CD1c-positive myeloid dendritic cell (primary cell): Measurements from ENCODE around the gene EEF1B2.
"Not testable (repeated sequence)": the region's sequence is repeated elsewhere in the genome, so short reads cannot be mapped to it uniquely, and the experiment has no call there.

Source experiments
- DNase-seq: peaks from one replicate; pipeline ENCODE4 v3.0.0-alpha.2; 2016; ENCODE audit errors: extremely low spot score

Gene EEF1B2

DNA sequence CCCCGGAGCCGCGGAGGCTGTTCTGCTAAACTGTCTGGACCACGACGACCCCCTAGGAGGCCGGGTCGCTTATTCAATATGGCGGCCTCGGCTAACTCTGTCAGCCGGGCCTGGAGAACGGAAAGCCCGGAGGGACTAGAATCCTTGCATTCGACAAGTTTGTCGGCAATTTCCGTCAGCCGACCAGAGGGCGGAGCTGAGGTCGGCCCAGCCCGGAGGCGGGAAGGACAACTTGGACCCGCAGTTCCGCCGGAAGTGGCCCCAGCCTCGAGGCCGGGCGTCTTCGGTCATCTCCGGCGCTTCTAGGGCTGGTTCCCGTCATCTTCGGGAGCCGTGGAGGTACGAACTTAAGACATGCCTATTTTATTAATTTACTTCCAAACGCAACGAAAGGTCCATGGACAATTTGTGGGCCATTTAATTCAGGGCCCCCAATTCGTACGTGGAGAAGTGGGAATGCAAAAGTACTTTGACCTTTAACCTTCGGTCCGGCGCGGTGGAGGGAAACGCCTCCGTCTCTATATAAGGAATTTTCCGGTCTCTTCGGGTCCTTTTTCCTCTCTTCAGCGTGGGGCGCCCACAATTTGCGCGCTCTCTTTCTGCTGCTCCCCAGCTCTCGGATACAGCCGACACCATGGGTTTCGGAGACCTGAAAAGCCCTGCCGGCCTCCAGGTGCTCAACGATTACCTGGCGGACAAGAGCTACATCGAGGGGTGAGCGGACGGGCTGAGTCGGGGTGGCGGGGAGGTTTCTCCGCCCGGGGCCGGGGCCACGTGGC is at the start of gene EEF1B2, which contains the start of gene NDUFS1:
EEF1B2 (plus strand) TSS at position 550 of the 779 bp plus-strand sequence; CDS start at position 635, 85 bp downstream.
NDUFS1 (minus strand) TSS at position 99 of the 779 bp plus-strand sequence. CDS start 5,766 bp downstream, outside the sequence.
- DNase-seq: peak; percentile 99

DNA sequence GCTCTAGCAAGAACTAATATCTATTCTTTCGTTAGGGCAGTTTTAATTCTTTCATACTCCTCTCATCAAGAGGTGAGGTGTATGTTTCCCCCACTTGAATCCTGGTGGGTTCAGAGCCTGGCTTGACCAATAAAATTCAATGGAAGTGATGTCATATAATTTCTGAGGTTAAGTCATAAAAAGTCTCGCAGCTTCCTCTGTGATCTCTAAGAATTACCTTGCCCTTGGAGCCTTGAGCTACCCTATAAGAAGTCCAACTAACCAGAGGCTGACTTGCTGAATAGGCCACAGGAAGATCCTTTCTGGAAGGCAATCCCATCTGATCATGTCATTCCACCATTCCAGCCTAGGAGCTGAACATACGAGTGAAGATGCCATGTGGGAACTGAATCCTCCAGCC is 47.6 kb upstream of the EEF1B2 start:
- no peak for DNase-seq

DNA sequence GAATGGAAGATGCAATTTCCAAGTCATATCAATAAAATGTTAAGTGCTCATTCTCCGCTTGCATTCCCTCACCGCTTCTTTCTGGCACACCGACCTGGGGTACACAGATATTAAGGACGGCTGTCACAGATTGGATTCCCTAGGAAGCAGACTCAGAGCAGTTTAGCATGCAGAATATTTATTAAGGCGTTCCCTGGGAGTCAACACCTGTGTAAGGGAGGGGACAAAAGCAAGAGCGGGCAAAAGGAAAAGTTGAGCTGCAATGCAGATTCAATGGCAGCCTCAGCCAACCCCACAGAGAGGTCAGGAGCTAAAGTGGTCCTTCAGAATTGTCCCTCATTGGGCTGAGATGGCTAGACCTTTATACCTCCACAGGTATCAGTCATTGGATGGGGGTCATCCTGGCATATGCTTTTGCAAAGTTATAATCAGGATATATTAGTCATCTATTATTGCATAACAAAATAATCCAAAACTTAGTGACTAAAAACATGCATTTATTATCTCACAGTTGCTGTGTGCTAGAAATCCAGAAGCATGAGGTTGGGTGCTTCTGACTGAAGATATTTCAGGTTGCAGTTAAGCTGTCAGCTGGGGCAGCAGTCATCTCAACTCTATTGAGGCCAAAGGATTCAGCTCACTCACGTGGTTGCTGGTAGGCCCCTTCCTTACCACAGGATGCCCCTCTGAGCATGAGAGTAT is 46.7 kb upstream of the EEF1B2 start:
- DNase-seq: no peak

DNA sequence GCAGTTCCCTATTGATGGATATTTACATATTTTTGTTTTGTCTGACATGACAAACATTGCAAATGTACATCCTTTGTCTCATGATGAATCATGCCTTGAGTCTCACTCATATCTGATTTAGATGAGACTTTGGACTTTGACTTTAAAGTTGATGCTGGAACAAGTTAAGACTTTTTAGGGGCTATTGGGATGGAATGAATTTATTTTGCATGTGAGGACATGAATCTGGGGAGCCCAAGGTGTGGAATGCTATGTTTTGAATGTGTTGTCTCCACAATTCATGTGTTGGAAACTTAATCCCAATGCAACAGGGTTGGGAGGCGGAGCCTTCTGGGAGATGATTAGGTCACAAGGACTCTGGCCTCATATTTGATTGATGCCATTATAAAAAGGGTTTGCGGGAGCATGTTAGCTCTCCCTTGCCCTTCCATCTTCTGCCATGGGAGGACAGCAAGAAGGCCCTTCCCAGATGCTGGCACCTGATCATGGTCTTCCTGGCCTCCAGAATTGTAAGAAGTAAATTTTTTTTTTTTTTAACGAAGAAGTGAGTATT is 44.6 kb upstream of the EEF1B2 start:
- no peak for DNase-seq

DNA sequence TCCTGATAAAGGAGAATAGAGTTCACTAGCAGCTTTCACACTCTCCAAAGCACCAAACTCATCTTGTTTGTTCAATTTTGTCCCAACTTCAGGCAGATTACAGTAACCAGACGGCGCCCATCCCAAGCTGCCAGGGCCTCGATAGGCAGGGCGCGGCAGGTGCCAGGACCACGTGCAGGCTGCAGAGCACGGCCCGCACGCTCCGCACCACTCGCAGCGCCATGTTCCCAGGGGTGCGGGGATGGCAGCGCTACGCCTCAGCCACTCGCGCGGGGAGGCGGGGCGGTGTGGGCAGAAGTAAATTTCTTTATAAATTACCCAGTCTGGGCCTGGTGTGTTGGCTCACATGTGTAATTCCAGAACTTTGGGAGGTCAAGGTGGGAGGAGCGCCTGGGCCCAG is 43.4 kb upstream of the EEF1B2 start:
- DNase-seq: no peak

DNA sequence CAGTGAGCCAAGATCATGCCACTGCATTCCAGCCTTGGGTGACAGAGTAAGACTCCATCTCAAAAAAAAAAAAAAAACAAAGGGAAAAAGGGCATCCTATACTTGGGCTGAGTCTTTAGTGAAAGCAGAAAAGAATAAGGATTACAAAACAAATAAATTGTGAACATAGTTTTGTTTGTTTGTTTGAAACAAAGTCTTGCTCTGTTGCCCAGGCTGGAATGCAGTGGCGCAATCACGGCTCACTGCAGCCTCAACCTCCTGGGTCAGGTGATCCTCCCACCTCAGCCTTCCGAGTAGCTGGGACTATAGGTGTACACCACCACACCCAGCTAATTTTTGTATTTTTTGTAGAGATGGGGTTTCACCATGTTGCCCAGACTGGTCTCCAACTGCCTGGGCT is 37.1 kb upstream of the EEF1B2 start:
- not testable (repeated sequence) for DNase-seq

DNA sequence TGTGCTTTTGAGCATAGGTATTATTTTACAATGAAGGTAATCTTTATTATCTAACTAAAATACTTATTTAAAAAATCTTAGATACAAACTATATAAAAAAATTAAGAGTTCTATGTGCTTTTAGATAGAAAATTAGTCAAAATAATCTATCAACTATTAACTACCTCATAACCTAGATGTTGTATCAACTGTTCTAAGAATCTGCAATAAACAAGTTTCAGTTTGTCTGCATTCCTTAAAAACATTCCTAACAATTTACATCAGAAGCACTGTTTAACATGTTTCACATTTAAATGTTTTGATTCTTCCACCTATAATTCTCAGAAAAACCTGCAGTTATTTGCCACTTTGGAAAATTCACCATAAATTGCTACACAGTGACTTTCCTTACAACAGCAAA is 33.8 kb upstream of the EEF1B2 start:
- DNase-seq: no peak

DNA sequence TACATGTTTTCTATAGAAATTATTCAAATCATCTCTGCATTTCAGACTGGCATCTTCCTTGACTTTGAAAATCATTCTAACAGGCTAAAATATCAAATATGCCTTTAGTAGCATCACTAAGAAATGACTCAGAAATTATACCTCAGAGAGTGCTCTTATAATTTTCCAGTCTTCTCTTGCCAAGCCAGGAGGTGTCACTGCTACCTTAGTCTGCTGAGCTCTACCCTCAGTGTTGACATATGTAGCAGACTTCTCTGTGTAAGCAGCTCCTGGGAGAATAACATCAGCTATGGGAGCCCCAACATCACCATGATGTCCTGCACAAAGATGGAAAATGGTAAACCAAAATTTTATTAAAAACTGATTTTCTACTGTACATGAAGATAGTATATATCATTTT is 32.0 kb upstream of the EEF1B2 start:
- DNase-seq: no peak

DNA sequence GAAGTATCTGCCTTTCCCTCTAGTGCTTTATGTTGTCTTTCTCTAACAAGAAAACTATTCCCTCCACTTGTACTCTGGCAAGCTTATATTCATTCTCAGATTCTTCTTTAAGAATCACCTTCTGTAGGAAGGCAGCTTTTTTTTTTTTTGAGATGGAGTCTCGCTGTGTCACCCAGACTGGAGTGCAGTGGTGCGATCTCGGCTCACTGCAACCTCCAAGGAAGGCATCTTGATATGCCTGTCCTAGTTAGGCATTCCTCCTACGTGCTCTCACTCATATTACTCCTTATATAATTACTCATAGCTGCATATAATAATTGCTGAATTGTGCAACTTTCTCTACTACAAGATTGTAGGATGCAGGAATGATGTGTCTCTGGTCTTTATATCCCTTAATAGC is 16.2 kb upstream of the EEF1B2 start:
- no peak for DNase-seq

DNA sequence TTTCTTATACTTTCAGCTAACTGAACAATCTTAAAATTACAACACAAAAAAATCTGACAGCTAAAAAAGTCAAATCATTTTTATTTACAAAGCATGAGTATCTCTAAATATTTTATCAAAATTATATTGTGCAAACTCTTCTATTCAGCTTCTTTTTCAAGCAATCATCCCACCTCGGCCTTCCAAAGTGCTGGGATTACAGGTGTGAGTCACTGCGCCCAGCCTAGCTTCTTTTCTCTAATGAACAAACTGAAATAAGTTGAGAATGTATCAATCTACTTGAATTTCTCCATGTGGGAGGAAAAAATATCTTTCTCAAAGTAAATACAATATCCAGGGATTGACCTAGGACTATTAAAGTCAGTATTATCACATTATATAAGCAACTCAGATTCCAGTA is 15.3 kb upstream of the EEF1B2 start:
- DNase-seq: no peak

DNA sequence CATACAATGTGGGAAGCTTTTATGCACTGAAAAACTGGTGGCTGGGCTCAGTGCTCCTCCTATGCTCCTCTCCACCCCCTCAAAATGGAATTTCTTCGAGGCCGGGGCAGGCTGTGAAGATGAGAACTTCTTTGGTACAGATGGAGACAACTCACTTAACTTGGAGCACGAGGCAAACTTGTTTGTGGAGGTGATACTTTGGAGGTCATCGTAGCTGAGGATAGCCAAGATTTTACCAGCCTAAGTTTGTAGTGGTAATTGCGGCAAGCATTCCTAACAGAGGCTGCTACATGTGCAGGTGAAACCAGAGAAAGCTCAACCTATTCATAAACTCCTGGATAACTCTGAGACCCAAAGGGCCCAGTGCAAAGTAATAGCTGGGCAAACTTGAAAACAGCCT is 14.0 kb upstream of the EEF1B2 start:
- no peak for DNase-seq

DNA sequence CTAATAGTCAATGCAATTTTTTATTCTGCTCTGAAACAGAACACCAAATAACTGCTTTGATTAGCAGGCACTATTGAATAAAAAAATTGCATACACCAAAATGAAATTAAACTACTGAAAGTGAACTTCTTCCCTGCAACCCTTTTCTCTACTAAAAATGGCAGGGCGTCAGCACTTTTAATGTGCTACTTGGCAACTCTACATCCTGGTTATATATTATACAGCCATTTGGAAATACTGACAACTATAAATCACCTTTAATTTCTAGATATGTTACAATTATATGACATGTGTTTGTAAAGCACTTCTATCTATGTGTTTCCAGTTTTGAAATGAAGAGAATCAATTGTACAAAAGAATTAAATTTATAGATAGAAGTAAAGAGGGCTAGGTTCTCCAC is 10.4 kb upstream of the EEF1B2 start:
- DNase-seq: no peak

DNA sequence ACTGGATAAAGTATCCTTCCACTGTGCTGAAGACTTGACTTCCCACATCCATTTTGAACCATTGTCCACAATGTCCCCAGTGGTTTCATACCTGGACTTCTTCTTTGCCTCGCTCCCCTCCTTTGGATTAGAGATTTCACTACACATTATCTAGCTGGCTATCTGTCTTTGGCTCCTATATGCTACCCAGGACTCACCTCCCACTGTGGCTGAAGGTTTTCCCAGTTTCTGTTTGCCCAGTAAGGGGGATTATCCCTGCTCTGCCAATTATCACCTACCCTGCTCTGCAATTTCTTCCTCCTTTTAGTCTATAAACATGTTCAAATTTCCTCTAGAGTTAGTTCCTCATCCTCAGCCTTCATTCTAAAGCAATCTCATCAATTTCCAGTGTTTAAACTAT is 9.5 kb upstream of the EEF1B2 start:
- DNase-seq: no peak

DNA sequence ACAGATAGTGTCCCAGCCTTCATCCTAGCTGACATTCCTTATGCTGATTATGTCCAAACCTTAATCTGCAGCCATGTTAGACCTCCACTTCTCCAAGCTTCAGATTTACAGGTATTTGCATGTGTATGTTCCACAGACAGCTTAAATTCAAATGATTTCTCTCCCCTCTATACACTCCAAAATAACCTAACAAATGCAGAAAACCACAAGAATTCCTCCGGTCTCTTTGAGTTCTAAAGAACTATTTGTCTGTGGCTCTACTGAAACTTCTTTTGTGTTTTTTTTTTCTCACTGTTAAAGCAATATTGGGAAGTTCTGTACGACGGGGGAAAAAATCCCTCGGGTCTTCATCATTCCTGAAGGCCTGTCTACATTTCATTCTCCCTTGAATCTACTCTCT is 9.1 kb upstream of the EEF1B2 start:
- DNase-seq: no peak

DNA sequence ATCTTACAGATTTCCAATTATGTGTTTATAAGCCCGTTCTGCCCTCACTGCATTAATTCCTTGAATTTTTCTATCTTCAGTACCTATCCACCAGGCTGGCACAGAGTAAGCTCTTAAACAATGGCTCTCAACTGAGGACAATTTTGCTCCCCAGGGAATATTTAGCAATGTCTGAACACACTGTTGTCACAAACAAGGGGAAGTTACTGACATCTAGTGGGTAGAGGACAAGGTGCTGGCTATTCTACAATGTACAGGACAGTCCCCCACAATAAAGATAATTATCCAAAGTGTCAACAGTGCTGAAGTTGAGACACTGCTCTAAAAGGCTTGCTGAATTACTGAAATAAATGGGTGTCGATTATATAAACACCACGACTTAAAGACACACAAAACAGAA is 5.5 kb upstream of the EEF1B2 start:
- DNase-seq: no peak

DNA sequence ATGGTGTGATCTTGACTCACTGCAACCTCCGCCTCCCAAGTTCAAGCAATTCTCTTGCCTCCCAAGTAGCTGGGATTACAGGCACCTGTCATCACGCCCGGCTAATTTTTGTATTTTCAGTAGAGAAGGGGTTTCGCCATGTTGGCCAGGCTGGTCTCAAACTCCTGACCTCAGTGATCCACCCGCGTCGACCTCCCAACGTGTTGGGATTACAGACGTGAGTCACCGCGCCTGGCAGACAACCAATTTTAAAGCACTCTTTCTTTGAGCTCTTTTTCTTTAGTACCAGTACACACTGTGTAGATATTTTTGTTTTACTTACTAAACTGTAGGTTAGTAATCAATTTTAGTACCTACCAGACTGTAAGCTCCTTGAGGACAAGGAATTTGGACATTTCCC is 2.7 kb upstream of the EEF1B2 start:
- DNase-seq: not testable (repeated sequence)

DNA sequence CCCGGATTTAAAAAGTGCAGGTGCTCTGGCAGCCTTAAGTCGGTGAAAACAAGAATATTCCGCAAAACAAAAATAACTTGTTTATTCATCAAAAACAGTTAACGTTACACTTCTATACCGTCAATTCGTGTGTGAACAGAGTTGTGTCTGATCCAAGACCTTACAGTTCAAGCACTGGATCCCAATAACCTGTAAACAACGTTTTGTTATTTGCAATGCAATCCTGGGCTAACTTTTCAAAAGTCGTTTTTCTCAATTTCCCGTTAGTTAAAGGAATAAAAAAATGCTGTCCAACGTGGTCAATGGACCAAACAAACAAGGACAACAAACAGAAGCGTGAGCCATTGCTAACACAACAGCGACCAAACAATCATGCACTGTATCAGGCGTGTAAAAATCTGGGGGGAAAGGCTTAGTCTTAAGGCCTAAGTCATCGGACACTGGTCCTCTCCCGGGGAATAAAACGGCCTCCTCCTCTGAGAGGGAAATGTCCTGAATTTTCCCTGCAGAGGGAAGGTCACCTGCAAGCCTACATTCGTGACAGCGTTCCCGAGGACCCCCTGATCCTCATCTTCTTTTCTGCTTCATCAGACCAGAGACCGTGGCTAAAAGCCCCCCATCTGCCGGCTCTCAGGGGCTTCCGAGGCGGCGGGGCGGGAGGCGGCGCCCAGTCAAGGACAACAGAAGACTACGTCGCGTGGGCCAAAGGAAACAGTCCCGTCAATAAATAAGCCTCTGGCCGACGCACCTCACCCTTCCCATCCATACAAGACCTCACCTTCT is 941 bp upstream of the EEF1B2 start:
- peak; percentile 1 for DNase-seq

DNA sequence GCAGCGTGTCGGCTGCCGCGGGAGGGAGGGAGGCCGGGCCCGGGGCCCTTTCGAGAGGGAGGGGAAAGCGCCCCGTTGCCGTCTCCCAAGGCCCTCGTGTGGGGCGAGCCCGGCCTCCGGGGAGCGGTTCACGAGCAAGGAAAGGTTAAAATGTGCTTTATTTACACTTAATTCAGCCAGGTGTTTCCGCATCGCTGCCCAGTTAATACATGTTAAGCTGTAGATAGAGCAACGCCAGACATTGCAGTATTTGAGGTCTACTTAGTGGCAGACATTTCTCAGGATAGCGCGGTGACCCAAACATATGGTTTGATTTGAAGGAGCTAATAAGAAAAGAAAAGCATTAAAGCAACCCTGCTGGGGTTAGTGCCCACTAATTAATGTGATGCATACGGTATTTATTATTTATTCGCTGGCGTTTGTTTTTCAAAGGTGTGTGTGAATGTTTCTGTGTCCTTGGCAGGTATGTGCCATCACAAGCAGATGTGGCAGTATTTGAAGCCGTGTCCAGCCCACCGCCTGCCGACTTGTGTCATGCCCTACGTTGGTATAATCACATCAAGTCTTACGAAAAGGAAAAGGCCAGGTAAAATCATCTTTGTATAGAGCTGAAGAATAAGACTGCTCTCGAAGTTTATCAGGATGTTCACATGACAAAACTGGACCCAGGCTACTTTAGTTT is 571 bp downstream of the EEF1B2 start:
- peak; percentile 70 for DNase-seq

DNA sequence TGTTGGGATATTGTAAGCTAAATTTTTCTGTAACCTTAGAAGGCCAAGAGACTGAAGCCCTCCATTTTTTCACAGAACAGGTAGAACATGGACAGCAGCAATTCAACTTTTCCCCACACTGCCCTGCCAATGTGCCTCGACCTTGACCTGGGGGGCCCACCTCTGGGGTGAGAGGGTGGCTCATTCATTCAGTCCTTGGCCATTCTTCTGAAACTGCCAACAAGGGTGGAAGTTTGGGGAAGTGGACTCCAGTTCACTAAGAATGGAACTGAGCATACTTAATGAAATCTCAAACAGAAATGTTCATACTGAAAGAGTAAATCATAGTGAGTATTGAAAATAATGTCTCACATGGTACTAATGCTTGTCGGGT is 1.1 kb downstream of the EEF1B2 start:
- peak; percentile 19 for DNase-seq

DNA sequence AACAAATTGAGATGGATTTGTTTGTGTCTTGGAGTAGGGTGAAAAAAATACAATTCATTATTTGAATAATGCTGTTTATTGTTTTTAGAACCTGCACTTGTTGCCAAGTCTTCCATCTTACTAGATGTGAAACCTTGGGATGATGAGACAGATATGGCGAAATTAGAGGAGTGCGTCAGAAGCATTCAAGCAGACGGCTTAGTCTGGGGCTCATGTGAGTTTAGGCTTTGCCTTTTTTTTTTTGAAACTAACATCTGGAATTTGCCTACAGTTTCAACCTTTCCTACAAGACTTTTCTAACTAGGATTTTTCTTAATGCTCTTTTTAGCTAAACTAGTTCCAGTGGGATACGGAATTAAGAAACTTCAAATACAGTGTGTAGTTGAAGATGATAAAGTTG is 2.7 kb downstream of the EEF1B2 start:
- DNase-seq: not testable (repeated sequence)

DNA sequence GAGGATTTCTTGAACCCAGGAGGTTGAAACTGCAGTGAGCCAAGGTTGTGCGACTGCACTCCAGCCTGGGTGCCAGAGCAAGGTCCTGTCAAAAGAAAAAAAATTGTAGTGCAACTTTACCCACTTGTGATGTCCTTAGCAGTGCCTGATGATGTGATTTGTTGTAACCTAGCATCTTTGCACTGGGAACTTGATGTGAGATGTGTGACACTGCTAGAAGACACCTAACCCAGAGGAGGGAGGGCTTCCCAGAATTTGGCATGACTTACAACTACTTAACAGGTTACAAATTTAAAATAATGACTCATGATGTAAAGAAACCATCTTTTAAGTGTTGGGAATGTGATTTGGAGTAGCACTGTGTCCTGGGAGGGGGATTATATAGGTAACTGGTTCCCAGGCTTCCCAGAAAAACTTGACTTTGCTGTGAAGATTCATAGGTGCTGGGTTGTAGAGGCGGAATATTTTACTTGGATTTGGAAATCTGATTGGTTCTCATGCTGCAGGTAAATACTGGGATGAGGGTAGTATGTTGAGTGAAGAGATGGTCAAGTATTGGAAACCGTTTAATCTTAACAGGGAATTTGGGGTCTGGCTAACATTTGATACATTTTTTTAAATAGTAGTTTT is 3.7 kb downstream of the EEF1B2 start:
- DNase-seq: no peak
